Measurements from ENCODE around the gene EHBP1L1. TPM values are rescaled to one million over a fixed set of nuclear protein-coding genes. Genes with fewer than 3 reads are reported as not detected.
"Not testable (repeated sequence)": the region's sequence is repeated elsewhere in the genome, so short reads cannot be mapped to it uniquely, and the experiment has no call there.

Gene EHBP1L1
- total RNA-seq, 2 experiments from 2014 or later = 118 to 120 TPM

DNA sequence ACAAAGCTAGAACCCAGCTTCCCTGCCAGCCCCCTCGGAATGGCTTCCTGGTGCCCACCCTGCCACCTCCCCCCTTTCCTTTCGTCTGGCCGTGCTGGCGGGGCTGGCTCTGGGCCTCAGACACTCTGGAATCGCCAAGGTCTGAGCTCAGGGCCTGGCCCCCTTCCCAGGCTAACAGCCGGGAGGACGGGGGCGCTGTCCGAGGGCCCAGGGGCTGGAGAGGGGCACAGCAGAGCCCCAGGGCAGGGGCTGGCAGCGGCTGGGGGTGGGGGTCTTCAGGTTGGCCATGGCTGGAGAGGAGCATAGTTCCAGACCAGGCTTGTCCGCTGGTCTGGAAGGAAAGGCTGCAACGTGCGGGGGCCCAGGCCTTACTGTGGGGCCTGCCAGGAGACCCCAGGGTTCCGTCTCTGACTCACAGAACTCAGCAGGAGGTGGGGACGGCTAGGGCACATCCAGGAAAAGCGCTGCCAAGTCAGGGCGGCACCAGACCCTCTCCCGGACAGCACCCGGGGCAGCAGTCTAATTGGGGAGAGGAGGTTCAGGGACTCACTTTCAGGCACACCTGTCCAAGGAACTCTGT lies 16.8 kb upstream of the EHBP1L1 start:
- Mint-ChIP-seq H3K9me3 (no peaks in the 10 kb centered on the region), H3K4me1 (peaks cover 38% of the 10 kb centered on the region), H3K36me3 (no peaks in the 10 kb centered on the region), H3K4me3 (peak overlapping the region; percentile 70), H3K27me3 (no peaks in the 10 kb centered on the region), H3K27ac (peak overlapping the region; percentile 66)
- ATAC-seq (ENCODE audit: low read depth) (no peak), DNase-seq (peak; percentile 35)
- POLR2A ChIA-PET = interaction anchor here (0.6 to 2.9 kb wide), 4 partner anchors 10 to 18 kb away, joined by 4 to 13 read pairs (median 10); partner anchors contain the start of gene ZNRD2

DNA sequence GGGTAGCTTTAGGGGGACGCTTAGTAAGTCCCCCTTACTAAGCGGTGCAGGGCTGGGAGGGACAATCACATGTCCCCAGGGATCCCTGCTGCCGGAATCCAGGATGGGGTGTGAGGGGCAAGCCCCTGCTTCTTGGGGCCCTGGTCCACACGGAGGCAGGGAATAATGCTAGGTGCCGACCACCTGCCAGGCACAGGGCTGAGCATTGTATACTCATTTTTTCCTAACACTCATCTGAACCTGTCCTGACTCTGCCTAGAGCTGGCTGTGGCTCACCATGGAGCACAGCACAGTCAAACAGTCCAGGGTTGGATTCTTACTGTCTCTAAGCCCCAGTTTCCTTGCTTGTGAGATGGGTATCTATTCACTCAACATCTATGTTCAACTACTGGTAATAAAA lies 16.3 kb upstream of the EHBP1L1 start:
- POLR2A ChIA-PET = interaction anchor here (0.5 to 2.9 kb wide), 5 partner anchors 11 to 136 kb away, joined by 3 to 13 read pairs (median 10); partner anchors contain the start of genes NEAT1 and ZNRD2
- no peaks in the 10 kb centered on the region for H3K36me3 Mint-ChIP-seq
- peaks cover 34% of the 10 kb centered on the region for H3K4me1 Mint-ChIP-seq
- H3K27ac Mint-ChIP-seq = no peak overlapping the region
- peak overlapping the region; percentile 70 for H3K4me3 Mint-ChIP-seq
- peak; percentile 22 for DNase-seq
- no peak for ATAC-seq (ENCODE audit: low read depth)
- H3K27me3 Mint-ChIP-seq = no peaks in the 10 kb centered on the region
- no peaks in the 10 kb centered on the region for H3K9me3 Mint-ChIP-seq

DNA sequence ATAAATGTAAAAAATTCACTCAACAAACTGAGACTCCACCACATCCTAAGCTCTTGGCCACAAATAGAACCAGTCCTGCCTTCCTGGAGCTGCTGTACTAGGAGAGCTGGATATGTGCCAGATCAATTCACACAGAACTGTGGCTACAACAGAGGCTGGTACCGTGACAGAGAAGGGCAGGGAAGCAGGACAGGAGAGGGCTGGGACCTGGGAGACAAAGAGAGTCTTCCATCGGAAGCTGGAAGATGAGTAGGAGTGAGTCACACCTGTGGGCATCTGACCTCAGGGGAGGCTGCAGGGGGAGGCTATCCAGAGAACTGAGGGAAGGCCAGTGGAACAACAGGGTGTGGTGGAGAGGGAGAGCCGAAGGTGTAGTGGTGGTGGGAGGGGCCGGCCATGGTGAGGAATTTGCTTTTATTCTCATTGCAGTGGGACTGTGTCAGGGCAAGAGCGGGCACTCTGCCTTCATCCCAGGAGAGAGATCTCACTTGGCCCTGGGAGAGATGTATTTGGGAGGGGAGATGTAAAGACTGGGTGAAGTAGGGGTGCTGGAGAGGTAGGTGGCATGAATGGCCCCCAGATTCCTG lies 15.8 kb upstream of the EHBP1L1 start:
- no peak overlapping the region for H3K4me3 Mint-ChIP-seq
- H3K4me1 Mint-ChIP-seq = peaks cover 32% of the 10 kb centered on the region
- ATAC-seq (ENCODE audit: low read depth) = no peak
- H3K27me3 Mint-ChIP-seq = no peaks in the 10 kb centered on the region
- no peaks in the 10 kb centered on the region for H3K36me3 Mint-ChIP-seq
- no peak for DNase-seq
- POLR2A ChIA-PET = interaction anchor here (0.5 to 2.9 kb wide), 5 partner anchors 10 to 137 kb away, joined by 3 to 13 read pairs (median 10); partner anchors contain the start of genes NEAT1 and ZNRD2
- H3K9me3 Mint-ChIP-seq = no peaks in the 10 kb centered on the region
- peak overlapping the region; percentile 3 for H3K27ac Mint-ChIP-seq

DNA sequence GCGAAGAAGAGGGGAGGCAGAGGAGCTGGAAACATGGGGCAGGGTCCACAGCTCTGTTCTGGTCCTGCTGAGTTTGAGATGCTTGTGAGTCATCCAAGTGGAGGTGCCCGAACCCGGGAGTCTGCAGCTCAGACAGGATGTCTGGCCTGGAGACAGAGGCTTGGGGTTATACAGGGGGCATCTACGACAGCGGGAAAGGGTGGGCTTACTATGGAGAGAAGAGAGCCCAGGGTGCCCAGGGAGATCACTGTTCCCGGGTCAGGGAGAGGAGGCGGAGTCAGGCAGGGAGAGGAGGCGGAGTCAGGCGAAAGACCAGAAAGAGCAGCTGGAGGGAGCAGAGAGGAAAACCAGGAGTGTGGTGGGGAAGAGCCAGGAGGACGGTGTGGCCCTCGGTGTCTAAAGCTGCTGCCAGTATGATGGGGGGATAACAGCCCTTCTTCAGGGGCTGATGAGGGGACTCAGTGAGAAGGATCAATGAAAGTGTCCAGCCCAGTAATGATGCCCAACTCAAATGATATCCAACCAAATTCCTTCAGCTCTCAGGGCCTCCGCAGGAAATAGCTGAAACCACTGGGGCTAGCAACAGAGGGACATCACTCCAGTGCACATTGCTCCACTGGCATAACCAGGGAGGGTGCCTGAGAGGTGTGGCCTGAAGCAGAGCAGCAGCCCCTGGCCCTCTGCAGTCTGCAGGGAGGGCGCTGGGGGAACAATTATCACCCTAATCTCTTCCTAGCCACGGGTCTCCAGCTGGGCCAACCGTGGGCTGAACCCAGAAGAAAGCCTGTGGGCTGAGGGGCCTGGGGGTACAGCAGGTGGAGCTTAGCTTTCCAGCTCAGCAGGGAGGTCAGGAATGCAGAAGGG lies 15.1 kb upstream of the EHBP1L1 start:
- no peak for ATAC-seq (ENCODE audit: low read depth)
- POLR2A ChIA-PET = interaction anchor here (0.8 to 2.9 kb wide), 5 partner anchors 11 to 138 kb away, joined by 3 to 13 read pairs (median 3); partner anchors contain the start of genes FAM89B, NEAT1 and SIPA1

DNA sequence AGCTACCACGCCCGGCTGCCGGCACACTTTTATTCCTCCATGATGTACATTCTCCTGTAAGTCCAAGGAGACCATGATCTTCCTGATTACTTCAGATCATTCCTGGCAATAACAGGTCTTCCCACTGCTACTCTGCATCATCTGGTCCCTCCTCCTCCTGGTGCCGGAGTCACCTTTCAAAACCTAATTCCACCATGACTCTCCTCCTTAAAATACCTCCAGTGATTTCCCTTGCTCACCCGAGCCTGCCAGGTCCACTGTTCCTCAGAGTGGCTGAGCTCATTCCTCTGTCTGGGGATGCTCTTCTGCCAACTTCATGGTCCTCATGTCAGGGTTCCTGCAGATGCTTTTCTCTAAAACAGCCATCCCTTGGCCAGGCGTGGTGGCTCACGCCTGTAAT lies 13.8 kb upstream of the EHBP1L1 start:
- H3K4me3 Mint-ChIP-seq = no peak overlapping the region
- H3K4me1 Mint-ChIP-seq = peaks cover 36% of the 10 kb centered on the region
- no peak overlapping the region for H3K27ac Mint-ChIP-seq
- DNase-seq = no peak
- no peak for ATAC-seq (ENCODE audit: low read depth)
- no peaks in the 10 kb centered on the region for H3K36me3 Mint-ChIP-seq
- H3K27me3 Mint-ChIP-seq = no peaks in the 10 kb centered on the region
- POLR2A ChIA-PET = interaction anchor here (0.7 to 2.9 kb wide), 5 partner anchors 9 to 76 kb away, joined by 3 to 13 read pairs (median 4); partner anchors contain the start of gene SIPA1
- no peaks in the 10 kb centered on the region for H3K9me3 Mint-ChIP-seq

More for the DNA sequence above, 15.1 kb upstream of the EHBP1L1 start:
- Mint-ChIP-seq H3K9me3 (no peaks in the 10 kb centered on the region), H3K4me1 (peaks cover 32% of the 10 kb centered on the region), H3K36me3 (no peaks in the 10 kb centered on the region), H3K27me3 (no peaks in the 10 kb centered on the region), H3K4me3 (no peak overlapping the region), H3K27ac (no peak overlapping the region)
- DNase-seq = peak; percentile 28

DNA sequence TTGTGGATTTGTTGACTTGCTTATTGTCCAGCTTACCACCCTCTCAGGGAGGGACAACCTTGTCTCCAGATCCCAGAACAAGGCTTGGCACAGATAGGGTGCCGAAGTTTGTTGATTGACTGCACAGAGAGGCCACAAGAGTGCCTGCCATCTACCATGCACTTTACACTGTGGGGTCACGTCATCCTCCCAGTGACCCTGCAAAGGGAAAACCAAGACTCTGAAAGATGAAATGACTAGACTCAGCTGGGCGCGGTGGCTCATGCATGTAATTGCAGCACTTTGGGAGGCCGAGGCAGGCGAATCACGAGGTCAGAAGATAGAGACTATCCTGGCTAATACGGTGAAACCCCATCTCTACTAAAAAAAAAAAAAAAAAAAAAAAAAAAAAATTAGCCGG lies 13.1 kb upstream of the EHBP1L1 start:
- Mint-ChIP-seq H3K9me3 (no peaks in the 10 kb centered on the region), H3K36me3 (no peaks in the 10 kb centered on the region), H3K4me1 (peaks cover 34% of the 10 kb centered on the region), H3K27me3 (no peaks in the 10 kb centered on the region), H3K4me3 (no peak overlapping the region), H3K27ac (no peak overlapping the region)
- no peak for ATAC-seq (ENCODE audit: low read depth)
- POLR2A ChIA-PET = interaction anchor here (0.8 kb wide), 1 partner anchor 10 kb away, joined by 3 read pairs; no protein-coding TSS in a partner anchor
- no peak for DNase-seq

DNA sequence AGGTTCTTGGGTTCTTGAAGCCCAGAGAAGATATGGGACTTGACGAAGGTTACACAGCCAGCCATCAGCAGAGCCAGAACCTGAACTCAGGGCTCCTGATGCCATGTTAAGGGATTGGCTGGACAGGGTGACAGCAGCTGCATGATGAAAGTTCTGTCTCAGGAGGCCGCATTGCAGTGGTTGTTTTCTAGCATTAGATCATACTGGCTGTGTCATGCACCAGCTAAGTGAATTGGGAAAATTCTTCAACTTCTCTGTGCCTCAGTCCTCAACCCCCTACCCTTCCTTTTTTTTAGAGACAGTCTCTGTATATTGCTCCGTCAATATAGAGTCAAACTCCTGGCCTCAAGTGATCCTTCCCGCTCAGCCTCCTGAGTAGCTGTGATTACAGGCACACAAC lies 12.3 kb upstream of the EHBP1L1 start:
- no peak for DNase-seq
- no peak for ATAC-seq (ENCODE audit: low read depth)
- POLR2A ChIA-PET = interaction anchor here (0.6 to 4.5 kb wide), 4 partner anchors 9 to 63 kb away, joined by 4 to 33 read pairs (median 15); no protein-coding TSS in a partner anchor
- H3K36me3 Mint-ChIP-seq = peaks cover 4% of the 10 kb centered on the region
- H3K4me3 Mint-ChIP-seq = no peak overlapping the region
- no peaks in the 10 kb centered on the region for H3K9me3 Mint-ChIP-seq
- H3K4me1 Mint-ChIP-seq = peaks cover 39% of the 10 kb centered on the region
- no peaks in the 10 kb centered on the region for H3K27me3 Mint-ChIP-seq
- H3K27ac Mint-ChIP-seq = no peak overlapping the region

DNA sequence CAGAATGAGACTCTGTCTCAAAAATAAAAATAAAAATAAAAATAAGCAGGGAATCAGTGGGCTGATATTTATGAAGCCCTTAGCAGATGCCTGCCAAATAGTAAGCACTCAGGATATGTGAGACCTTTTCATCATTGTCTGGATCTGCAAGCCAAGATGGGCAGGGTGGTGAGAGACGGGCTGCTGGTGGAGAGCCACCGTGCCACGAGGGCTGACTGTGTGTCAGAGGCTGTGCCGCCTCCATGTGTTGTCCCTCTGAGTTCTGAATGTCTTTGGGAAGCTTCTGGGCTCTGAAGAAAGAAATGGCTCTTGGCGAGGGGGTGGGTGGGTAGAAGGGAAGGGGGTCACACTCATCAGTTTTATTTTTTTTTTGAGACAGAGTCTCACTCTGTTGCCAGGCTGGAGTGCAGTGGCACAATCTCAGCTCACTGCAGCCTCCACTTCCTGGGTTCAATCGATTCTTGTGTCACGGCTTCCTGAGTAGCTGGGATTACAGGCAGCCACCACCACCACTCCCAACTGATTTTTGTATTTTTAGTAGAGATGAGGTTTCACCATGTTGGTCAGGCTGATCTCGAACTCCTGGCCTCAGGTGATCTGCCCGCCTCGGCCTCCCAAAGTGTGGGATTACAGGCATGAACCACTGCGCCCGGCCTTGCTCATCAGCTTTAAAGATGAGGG lies 10.8 kb upstream of the EHBP1L1 start:
- ATAC-seq (ENCODE audit: low read depth); H3K9me3 Mint-ChIP-seq; H3K27me3 Mint-ChIP-seq; H3K36me3 Mint-ChIP-seq: not testable (repeated sequence)
- Mint-ChIP-seq H3K27ac (peak overlapping the region; percentile 95), H3K4me3 (peak overlapping the region; percentile 79), H3K4me1 (peaks cover 40% of the 10 kb centered on the region)
- peak; percentile 32 for DNase-seq
- POLR2A ChIA-PET = interaction anchor here (0.6 to 4.5 kb wide), 15 partner anchors 9 to 265 kb away, joined by 3 to 38 read pairs (median 7); partner anchors contain the start of genes EHBP1L1, MALAT1 and RELA

DNA sequence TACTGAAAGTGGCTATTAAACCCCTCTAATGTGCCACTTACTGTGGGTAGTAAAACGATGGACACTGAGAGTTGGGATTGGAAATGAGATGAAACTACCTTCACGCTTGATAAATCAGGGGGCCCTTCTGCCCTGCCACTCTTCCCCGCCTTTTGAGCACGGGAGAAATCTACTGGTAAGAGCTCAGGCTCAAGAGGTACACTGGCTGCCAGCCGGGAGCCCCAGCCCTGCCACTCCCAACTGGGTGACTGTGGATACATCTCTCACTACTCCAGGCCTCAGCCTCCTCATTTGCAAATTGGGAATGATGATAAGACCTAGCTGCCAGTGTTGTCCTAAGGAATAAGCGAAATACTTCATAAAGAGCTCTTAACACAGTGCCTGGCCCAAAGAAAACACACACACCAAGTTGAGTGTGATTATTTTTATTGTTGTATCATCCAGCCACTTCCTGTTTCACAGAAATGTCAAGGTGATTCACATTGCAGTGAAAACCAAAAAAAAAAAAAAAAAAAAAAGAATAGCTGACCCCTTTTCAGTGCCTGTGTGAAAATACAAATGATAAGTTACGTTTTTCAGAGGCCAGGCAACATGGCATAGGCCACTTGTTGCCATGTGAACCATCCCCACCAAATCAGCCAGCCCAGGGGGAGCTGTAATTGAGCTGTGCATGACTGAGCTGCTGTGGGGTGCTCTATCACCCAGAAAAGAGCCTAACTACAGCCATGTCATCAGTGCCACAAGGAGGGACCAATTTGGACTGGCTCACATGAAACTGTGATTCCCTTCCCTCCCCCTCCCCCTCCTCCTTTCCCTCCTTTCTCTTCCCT lies 10.0 kb upstream of the EHBP1L1 start:
- Mint-ChIP-seq H3K27me3 (no peaks in the 10 kb centered on the region), H3K36me3 (peaks cover 7% of the 10 kb centered on the region), H3K9me3 (no peaks in the 10 kb centered on the region), H3K4me3 (peak overlapping the region; percentile 79), H3K27ac (peak overlapping the region; percentile 95), H3K4me1 (peaks cover 37% of the 10 kb centered on the region)
- POLR2A ChIA-PET = interaction anchor here (0.6 to 4.5 kb wide), 20 partner anchors 10 to 297 kb away, joined by 3 to 38 read pairs (median 7); partner anchors contain the start of genes EHBP1L1, MALAT1, NEAT1 and PCNX3
- DNase-seq = peak; percentile 53
- no peak for ATAC-seq (ENCODE audit: low read depth)

DNA sequence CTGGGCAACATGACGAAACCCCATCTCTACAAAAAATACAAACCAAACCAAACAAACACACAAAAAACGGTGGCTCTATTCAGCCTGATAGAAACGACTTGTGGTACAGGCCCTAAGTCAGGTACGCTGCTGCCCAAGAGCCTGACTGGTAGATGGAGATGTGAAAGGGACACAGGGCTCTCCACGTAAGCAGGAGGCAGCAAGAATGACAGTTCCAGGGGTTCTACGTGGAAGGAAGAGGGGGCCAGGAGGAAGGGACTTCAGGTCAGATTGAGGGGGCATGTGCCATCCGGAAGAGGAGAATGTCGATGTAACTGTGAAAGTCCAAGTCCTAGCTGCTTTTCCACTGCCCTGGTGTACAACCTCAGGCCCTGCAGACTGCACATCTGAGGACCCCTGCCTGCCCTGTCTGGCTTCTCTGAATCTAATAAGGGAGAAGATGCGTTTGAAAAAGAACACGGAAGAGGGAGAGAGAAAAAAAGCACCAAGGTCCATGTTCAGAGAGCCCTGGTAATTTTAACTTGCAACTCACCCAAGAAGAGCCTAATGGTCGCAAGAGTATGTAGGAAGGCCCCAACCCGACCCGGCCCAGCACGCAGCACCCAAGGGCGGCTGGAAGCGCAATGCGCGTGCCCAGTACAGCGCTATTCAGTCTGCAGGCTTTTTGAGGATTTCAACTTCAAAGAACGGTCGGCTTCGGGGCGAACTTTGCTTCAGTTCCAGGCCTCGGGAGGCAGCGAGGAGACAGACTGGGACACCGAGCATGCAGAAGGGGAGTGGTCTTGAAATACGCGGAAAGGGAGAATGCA lies 6.5 kb upstream of the EHBP1L1 start:
- ATAC-seq (ENCODE audit: low read depth) (peak; percentile 16), DNase-seq (no peak)
- no peaks in the 10 kb centered on the region for H3K27me3 Mint-ChIP-seq
- peak overlapping the region; percentile 98 for H3K27ac Mint-ChIP-seq
- peaks cover 9% of the 10 kb centered on the region for H3K36me3 Mint-ChIP-seq
- peak overlapping the region; percentile 94 for H3K4me3 Mint-ChIP-seq
- peaks cover 56% of the 10 kb centered on the region for H3K4me1 Mint-ChIP-seq
- POLR2A ChIA-PET = interaction anchor here (0.7 to 5.3 kb wide), 17 partner anchors 13 to 149 kb away, joined by 3 to 52 read pairs (median 9); partner anchors contain the start of genes MALAT1, PCNX3, RELA and SCYL1
- H3K9me3 Mint-ChIP-seq = no peaks in the 10 kb centered on the region

Measured in activated naive CD8-positive, alpha-beta T cell treated with anti-CD3 and anti-CD28 coated beads, Interleukin-2, amount 10 ng/mL, durations not matched to agents 7 days and 5 days (primary cell).